Neural cell (in vitro differentiated cells): ENCODE measurements around the gene SLC22A23. TPM values are rescaled to one million over a fixed set of nuclear protein-coding genes. Genes with fewer than 3 reads are reported as not detected.

Experiments
- H2AFZ ChIP-seq: fragments of 200-600, 300-800 bp; sonication (generic), shearing (Covaris generic); 2 replicates; pipeline ENCODE4 v1.6.0; 2014; ENCODE audit warnings: low read depth, mild to moderate bottlenecking, antibody characterized with exemption, low read length, moderate library complexity
- H3F3A ChIP-seq: fragments of 200-600 bp; shearing (Covaris generic); 2 replicates; pipeline ENCODE4 v1.6.1; 2016; ENCODE audit warnings: mild to moderate bottlenecking, moderate library complexity, mixed read lengths, antibody characterized with exemption, low read length; ENCODE audit not compliant: insufficient read depth, poor library complexity, severe bottlenecking
- H3K27ac ChIP-seq: fragments of 200-600, 300-800 bp; sonication (generic), shearing (Covaris generic); 2 replicates; pipeline ENCODE4 v1.5.1; 2014; ENCODE audit warnings: mild to moderate bottlenecking, low read length, moderate library complexity
- H3K27me3 ChIP-seq: fragments of 300-800, 200-600 bp; sonication (generic), shearing (Covaris generic); 2 replicates; pipeline ENCODE4 v1.6.0; 2014; ENCODE audit warnings: mild to moderate bottlenecking, low read depth, low read length, moderate library complexity; ENCODE audit not compliant: insufficient read depth
- H3K36me3 ChIP-seq: fragments of 300-800, 200-600 bp; sonication (generic), shearing (Covaris generic); 2 replicates; pipeline ENCODE4 v1.5.1; 2014; ENCODE audit warnings: mild to moderate bottlenecking, antibody characterized with exemption, low read length, moderate library complexity; ENCODE audit not compliant: insufficient read depth
- H3K4me2 ChIP-seq: fragments of 300-800, 200-600 bp; sonication (generic), shearing (Covaris generic); 2 replicates; pipeline ENCODE4 v1.6.0; 2014; ENCODE audit warnings: mild to moderate bottlenecking, low read length
- H3K4me3 ChIP-seq: fragments of 300-800, 200-600 bp; sonication (generic), shearing (Covaris generic); 2 replicates; pipeline ENCODE4 v1.5.1; 2014; ENCODE audit warnings: mild to moderate bottlenecking, low read length, moderate library complexity
- H3K79me2 ChIP-seq: fragments of 200-600 bp; shearing (Covaris generic); replicated peaks from 2 replicates; pipeline ENCODE4 v1.6.0; 2014; ENCODE audit warnings: mild to moderate bottlenecking, low read length, moderate library complexity; ENCODE audit not compliant: insufficient read depth
- H3K9ac ChIP-seq: fragments of 300-800, 200-600 bp; sonication (generic), shearing (Covaris generic); 2 replicates; pipeline ENCODE4 v1.6.1; 2016; ENCODE audit warnings: mild to moderate bottlenecking, low read length, mixed read lengths
- H3K9me2 ChIP-seq: fragments of 200-600 bp; shearing (Covaris generic); 2 replicates; pipeline ENCODE4 v1.6.1; 2016; ENCODE audit warnings: mild to moderate bottlenecking, low read length, mixed read lengths; ENCODE audit not compliant: insufficient read depth
- H3K9me3 ChIP-seq: fragments of 200-600, 300-800 bp; sonication (generic), shearing (Covaris generic); 2 replicates; pipeline ENCODE4 v1.6.1; 2016; ENCODE audit warnings: mild to moderate bottlenecking, mixed run types, low read length, moderate library complexity, mixed read lengths
- H4K20me1 ChIP-seq: fragments of 200-600 bp; shearing (Covaris generic); 2 replicates; pipeline ENCODE4 v1.6.1; 2016; ENCODE audit warnings: mild to moderate bottlenecking, mixed run types; ENCODE audit not compliant: insufficient read depth
- CTCF ChIP-seq: fragments of 450-650 bp; IDR thresholded peaks from 2 replicates; pipeline ENCODE4 v1.5.1; 2014; ENCODE audit warnings: antibody characterized with exemption, mild to moderate bottlenecking, moderate library complexity; ENCODE audit not compliant: poor library complexity, severe bottlenecking
- EP300 ChIP-seq: fragments of 450-650 bp; conservative IDR thresholded peaks from 2 replicates; pipeline ENCODE4 v1.6.1; 2014; ENCODE audit warnings: antibody characterized with exemption, mild to moderate bottlenecking, moderate library complexity; ENCODE audit not compliant: poor library complexity, severe bottlenecking
- EZH2 ChIP-seq: fragments of 200-600, 300-800 bp; shearing (Covaris generic), sonication (generic); IDR thresholded peaks from 2 replicates; pipeline ENCODE4 v1.6.1; 2014; ENCODE audit warnings: antibody characterized with exemption, low read length, borderline replicate concordance, mild to moderate bottlenecking; ENCODE audit not compliant: insufficient read depth, poor library complexity, severe bottlenecking
- MXI1 ChIP-seq: fragments of 450-650 bp; conservative IDR thresholded peaks from 2 replicates; pipeline ENCODE4 v1.6.1; 2014; ENCODE audit warnings: antibody characterized with exemption, mild to moderate bottlenecking; ENCODE audit not compliant: poor library complexity, severe bottlenecking
- POLR2AphosphoS5 ChIP-seq: IDR thresholded peaks from 2 replicates; pipeline ENCODE4 v1.6.1; 2012
- RAD21 ChIP-seq: fragments of 450-650 bp; conservative IDR thresholded peaks from 2 replicates; pipeline ENCODE4 v1.6.1; 2014; ENCODE audit warnings: antibody characterized with exemption, mild to moderate bottlenecking, moderate library complexity
- REST ChIP-seq: IDR thresholded peaks from 2 replicates; pipeline ENCODE4 v1.6.1; 2012; ENCODE audit warnings: borderline replicate concordance
- SMC3 ChIP-seq: fragments of 450-650 bp; conservative IDR thresholded peaks from 2 replicates; pipeline ENCODE4 v1.6.1; 2014; ENCODE audit warnings: antibody characterized with exemption, mild to moderate bottlenecking, moderate library complexity; ENCODE audit not compliant: poor library complexity
- TAF1 ChIP-seq: IDR thresholded peaks from 2 replicates; pipeline ENCODE4 v1.6.1; 2012; ENCODE audit warnings: low read depth
- polyA plus RNA-seq: library from polyadenylated mRNA; depleted of rRNA; stranded (reverse); fragments of >200 nt; gene quantifications from 2 replicates; pipeline ENCODE4 v1.2.3, GENCODE V29; 2014

Gene SLC22A23
- polyA plus RNA-seq, 1 donor from 2014 or later: 8.8 TPM

DNA sequence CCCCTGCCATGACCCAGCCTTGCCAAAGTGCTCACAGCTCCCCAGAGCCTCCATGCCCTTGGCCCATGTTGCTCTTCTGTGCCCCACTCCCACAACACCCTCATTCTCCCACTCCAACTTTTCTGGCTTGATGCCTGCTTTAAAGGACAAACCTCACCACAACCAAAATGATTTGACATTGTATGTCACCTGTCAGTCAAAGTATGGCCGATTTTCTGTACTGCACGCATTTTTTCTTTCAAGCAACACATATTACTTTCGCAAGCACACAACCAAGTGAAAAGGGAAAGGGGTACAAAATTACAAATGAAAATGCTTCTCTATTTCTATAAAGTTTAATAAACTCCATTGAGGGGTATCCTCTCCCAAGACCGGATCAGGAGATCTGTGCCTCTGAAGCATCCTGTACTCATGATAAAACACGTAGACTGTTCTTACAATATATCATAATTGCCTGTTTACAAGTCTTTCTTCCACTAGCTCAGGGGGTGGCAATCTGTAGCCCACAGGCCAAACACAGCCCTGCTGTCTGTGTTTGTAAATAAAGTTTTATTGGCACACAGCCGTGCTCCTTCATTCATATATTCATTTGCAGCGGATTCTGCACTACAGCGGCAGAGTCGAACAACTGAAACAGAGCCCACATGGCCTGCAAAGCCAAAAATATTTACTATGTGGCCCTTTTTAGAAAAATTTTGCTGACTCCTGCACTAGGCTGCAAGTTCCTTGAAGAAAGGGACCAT is 32.5 kb downstream of the SLC22A23 start:
- Histone ChIP-seq H3K27me3 (no peaks in the 10 kb centered on the region), H2AFZ (no peak overlapping the region), H3F3A (no peaks in the 10 kb centered on the region), H3K9me3 (no peaks in the 10 kb centered on the region), H3K27ac (no peak overlapping the region), H3K36me3 (no peaks in the 10 kb centered on the region), H4K20me1 (no peaks in the 10 kb centered on the region), H3K9ac (no peak overlapping the region), H3K9me2 (no peaks in the 10 kb centered on the region), H3K4me2 (no peak overlapping the region), H3K4me3 (no peak overlapping the region), H3K79me2 (no peaks in the 10 kb centered on the region)
- TF ChIP-seq RAD21 (no peak), SMC3 (no peak), REST (no peak), MXI1 (no peak), CTCF (no peak), EP300 (no peak), POLR2AphosphoS5 (no peak), EZH2 (no peak), TAF1 (no peak)

DNA sequence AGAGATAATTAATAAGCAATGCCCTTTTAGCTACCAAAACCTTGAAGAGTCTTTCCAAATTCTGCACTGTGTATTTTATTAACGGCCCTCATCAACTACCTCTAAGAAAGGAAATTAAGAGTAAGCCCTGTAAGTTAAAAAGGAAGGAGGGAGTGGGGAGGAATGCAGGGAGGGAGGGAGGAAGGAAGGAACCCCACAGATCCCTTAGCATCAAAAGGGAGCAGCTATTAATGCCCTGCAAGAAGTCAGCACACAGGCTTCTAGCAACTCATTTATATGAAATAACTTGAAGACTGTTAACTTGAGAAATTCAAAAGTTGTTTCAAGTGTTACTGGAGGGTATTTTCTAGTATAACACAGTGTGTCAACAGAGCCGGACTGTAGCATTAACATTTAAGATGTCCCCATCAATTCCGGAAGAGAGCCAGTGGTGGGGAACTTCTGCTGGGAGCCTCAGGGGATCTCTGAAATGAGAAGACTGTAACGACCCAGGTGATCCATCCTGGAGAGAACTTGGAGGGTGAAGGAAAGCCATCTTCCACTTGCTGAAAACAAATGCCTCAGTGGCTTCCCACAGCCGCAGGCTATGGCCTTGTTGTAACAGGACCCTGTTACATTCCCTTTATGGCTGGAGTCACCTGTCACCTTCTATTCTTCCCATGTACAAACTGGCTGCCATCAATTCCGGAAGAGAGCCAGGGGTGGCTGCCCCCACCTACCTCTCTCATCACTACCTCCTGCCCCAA is 33.2 kb downstream of the SLC22A23 start:
- H3F3A ChIP-seq: no peaks in the 10 kb centered on the region
- no peaks in the 10 kb centered on the region for H3K9me2 ChIP-seq
- TF ChIP-seq SMC3 (no peak), REST (no peak), EZH2 (no peak), RAD21 (no peak), CTCF (no peak), TAF1 (no peak), EP300 (no peak), MXI1 (no peak), POLR2AphosphoS5 (no peak)
- no peak overlapping the region for H2AFZ ChIP-seq
- no peak overlapping the region for H3K9ac ChIP-seq
- H3K27ac ChIP-seq: no peak overlapping the region
- H3K4me3 ChIP-seq: no peak overlapping the region
- H4K20me1 ChIP-seq: no peaks in the 10 kb centered on the region
- H3K4me2 ChIP-seq: no peak overlapping the region
- no peaks in the 10 kb centered on the region for H3K9me3 ChIP-seq
- no peaks in the 10 kb centered on the region for H3K27me3 ChIP-seq
- H3K36me3 ChIP-seq: no peaks in the 10 kb centered on the region
- no peaks in the 10 kb centered on the region for H3K79me2 ChIP-seq
